Pons (tissue), 1 donor: Measurements from ENCODE around the gene VSTM2B.

Experiments used
- DNase-seq: peaks from one replicate; pipeline ENCODE4 v3.0.0-alpha.2; 2016; ENCODE audit warnings: low spot score

VSTM2B gene

GRCh38 chr19:29568036-29569025, 42.5 kb downstream of the VSTM2B start:
- DNase-seq: no peak

GRCh38 chr19:29569038-29569911, 43.5 kb downstream of the VSTM2B start:
- no peak for DNase-seq

GRCh38 chr19:29571181-29571580, 45.4 kb downstream of the VSTM2B start:
- DNase-seq: no peak

- no peak for DNase-seq
These were observed 47.7 kb downstream of the VSTM2B start for GRCh38 chr19:29573486-29573885.

- no peak for DNase-seq
These were observed 48.7 kb downstream of the VSTM2B start for GRCh38 chr19:29574510-29574909.

DNA sequence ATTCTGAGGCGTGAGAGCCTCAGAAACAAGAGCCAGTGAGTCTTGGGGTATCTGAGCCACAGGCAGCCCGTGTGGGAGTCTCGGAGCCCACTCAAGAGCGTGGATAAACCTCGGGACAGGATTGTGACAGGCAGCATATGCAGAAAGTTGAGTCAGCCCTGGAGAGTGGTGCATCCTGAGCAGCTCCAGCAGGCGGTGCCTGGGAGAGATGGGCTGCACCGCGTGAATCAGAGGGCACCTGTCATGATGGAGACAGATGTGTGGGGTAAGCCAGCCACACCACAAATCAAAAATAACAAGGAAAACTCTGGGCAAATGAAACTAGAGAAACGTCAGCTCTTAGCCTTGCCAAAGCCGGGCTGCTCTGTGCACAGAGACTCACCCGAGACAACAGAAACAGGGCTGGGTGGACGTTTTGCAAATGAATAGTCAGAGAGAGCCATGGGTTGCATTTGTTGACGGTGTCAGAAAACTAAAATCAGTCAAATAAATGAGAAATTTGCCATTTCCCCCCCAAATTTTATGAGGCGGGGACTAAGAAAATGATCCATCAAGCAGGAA, 50.3 kb downstream of the VSTM2B start:
- DNase-seq: no peak

DNA sequence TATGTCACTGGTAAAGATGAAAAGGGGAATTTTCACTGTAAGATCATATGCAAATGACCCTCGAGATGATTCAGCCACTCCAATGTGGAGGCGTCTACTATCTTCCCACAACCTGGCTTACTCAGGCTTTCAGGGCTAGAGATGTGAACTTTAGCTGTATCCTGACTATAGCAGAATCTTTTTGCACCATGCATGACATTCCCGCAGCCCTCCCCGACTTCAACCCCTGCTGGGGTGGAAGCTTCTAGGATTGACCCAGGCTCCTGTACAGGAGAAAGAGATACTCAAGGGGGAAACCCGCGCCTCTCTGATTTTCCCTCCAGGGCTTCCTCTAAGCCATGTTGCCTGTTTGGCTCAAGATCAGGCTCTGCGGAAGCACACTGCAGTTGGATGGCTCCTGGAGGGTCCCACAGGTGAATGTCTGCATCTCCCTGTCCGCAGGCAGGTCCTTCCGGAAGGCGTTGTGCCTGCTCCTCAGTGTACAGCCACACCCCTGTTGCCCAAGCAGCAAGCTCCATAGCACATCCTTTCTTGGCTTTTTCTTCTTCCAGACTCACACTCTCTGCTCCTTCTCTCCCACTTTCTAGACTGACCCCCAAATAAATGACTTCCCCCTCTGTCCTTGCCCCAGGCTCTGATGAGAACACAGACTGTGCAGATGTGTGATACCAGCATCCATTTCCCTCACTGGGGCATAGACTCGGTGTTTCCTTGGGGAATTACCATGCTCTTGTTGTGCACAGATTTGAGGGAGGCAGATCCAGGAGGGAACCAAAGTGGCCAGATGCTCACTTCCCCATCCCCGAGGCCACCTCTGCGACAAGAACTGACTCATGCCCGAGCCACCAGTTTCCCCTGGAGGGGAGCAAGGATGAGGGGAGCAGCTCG, 51.2 kb downstream of the VSTM2B start:
- DNase-seq: no peak

DNA sequence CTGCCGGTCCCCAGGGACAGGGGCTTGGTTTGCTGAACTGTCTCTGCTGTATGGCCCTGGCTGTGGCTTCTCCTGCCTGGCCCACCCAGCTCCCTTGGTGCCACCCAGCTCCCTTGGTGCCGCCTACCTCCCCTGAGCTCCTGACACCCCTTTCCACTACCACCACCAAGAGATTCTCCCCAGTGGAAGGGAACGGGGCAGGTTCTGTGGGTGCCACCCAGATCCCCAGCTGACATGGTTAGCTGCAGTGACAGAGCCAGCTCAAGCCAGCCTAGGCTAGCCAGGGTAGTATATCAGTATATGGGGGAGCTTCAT, 51.8 kb downstream of the VSTM2B start:
- no peak for DNase-seq

DNA sequence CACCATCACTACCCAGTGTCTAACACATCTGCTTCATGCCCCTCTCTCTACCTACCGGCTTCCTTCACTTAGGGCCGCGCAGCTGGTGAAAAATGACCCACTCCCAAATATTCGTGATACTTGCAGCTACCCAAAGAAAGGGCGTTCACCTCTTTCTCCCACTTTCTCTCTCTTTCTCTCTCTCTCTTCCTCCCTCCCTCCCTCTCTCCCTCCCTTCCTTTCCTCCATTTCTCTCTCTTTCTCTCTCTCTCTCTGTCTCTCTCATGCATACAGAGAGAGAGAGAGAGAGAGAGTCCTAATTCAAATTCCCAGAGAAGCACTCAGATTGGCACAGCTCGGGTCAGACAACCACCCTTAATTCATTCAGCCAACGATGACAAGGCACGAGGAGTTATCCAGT, 52.6 kb downstream of the VSTM2B start:
- DNase-seq: no peak

DNA sequence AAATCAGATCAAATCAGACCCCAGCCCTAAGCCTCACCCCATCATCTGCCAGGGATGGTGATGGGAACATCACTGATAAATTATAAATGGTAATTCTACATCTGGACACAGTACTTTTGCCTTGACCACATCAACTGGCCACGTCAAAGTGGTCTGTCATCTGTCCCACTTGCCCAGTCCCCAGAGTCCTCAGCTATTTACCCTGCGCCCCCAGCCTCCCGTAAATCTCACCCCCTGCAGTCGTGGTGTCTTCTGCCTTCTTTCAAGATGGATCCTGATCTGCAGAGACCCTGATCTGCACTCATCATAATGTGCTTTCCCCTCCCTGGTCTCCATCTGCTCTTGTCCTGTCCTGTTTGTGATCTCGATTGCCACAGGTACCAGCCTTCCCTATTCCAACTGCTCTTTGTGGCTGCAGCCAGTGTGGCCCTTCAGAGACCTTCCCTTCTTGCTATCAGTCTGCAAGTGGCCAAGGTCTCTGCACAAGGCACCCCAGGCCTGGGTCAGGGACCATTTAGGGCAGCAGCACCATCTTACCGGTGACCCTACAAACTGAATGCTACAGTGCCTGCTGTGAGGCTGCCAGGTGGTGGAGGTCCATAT, 53.6 kb downstream of the VSTM2B start:
- no peak for DNase-seq

DNA sequence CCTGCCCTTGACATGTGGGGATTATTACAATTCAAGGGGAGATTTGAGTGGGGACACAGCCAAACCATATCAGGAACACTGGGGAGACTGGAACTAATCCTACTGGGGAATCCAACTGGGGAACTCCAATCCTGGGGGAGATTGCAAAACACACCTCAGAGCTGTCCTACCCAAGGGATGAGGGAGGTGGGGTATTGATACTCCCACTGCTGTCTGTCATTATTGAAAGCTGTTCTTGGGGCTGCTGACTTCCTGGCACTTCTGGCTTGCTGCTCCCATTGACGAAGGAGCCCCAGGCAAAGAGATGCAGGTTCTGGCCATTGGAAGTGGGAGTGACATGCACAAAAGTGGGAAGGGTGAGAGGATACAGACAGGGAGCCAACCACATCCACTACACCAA, 55.6 kb downstream of the VSTM2B start:
- no peak for DNase-seq

DNA sequence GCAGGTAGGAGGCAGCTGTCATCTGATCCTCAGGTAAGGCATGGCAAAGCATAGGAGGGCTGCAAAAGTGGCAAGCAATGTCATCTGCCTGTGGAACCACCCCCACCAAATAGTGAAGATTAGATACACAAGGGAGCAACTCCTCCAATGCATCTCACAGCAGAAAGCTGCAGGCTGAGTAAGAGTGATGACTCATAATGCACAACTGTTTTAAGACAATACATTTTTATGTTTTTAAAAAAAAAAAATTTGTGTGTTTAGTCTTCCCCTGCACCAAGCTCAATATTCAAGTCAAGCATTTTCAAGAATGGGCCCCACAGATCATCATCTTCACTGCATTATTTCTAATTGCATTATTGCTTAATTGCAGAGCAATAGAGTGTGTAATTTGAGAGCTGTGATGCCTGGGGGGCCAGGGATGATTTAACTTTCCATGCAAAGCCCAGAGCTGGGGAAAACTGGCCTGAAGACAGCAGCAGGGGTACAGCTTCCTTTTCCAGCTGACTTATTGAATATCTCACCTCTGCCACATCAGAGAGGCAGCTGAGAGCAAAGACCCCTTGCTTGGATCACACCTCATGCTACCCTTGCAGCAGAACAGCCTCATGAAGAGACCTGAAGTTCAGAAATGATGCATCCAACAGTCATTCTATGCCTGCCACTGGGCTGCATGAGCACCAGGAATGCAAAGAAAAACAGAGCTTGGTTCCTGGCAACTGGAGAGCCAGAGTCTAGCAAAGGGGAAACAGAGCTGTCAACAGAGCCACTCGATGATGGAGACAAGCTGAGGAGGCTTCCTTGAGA, 57.6 kb downstream of the VSTM2B start:
- no peak for DNase-seq

DNA sequence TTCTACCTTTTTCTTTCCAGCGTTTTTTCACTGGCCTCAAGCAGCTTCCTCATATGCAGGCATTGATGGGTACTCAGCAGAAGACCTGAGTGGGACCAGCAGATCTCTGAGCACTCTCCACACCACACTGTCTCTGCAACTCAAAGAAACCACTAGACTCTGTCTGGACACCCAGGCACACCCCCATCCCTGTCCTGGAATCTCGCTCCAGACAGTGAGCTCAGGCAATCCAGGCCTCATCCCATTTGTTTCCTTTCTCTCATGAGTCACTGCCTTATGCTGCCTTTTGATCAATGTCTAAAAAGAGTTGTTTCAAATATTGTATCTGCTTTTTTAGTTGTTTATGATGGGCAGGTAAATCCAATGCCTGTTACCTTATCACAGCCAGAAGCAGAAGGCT, 60.6 kb downstream of the VSTM2B start:
- DNase-seq: no peak

DNA sequence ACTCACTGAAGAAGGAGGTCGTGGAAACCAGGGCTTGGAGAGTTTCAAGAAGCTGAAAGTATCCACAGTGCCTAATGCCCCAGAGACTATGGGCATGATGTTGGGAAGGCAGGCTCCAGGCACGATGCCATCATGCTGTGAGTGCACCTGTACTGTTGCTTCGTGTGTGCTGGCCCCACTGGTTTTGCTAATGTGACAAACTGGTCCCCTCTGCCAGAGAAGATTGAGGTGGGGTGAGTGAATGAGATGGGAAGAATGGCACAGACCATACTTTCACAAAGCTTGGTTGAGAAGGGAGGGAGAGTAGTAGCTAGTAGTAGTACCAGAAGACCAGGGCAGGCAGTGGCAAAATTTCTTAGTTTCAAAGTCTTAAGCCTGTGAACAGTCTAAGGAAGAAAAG, 61.3 kb downstream of the VSTM2B start:
- DNase-seq: no peak

DNA sequence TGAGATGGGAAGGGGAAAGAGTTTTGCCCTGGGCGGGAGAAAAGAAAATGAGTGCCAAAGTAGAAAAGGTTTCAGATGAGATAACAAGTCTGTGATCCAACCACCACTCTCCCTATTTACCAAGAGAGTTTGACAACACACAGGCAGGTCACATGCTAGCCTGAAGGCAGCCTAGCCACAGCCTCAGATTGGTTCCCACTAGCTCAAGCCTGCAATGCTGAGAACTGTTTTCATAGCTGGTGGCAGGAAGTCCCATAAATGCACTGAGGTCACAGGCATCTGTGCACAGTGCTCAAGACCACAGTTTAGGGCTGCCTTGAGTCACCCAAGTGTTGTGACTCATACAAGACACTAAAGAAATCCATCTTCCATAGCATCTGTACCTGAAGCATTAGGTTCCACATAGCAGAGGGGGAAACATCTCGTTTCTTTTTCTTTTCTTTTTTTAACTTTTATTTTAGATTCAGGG, 61.8 kb downstream of the VSTM2B start:
- DNase-seq: no peak

DNA sequence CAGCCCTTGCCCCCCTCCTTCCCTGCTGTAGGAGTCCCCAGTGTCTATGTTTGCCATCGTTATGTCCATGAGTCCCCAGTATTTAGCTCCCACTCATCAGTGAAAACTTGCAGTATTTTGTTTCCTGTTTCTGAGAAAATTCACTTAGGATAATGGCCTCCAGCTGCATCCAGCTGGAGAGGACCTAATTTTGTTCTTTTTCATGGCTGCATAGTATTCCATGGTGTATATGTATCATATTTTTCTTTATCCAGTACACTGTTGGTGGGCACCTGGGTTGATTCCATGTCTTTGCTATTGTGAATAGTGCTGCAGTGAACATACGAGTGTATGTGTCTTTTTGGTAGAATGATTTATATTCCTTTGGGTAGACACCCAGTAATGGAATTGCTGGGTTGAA, 62.3 kb downstream of the VSTM2B start:
- no peak for DNase-seq

GRCh38 chr19:29590278-29590677, 64.5 kb downstream of the VSTM2B start:
- no peak for DNase-seq

DNA sequence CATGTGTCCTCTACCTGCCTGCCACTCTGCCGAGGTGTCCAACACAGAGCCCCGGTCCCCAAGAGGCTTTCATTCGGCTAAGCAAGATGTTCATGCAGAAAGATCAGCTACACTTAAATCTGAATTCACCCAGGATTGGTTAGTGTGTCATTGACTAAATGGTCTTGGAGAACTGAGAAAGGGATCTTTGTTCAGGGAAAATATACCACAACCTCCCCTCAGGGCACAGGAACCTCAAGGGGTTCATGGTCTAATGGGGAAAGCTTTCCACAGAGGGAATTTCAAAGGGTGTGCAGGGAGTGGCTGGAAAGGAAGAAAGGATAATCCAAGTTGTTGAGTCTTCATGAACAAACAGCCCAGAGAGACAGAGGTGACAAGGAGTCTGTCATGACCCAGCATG, 65.9 kb downstream of the VSTM2B start:
- DNase-seq: no peak

GRCh38 chr19:29593869-29594268, 68.1 kb downstream of the VSTM2B start:
- DNase-seq: no peak

DNA sequence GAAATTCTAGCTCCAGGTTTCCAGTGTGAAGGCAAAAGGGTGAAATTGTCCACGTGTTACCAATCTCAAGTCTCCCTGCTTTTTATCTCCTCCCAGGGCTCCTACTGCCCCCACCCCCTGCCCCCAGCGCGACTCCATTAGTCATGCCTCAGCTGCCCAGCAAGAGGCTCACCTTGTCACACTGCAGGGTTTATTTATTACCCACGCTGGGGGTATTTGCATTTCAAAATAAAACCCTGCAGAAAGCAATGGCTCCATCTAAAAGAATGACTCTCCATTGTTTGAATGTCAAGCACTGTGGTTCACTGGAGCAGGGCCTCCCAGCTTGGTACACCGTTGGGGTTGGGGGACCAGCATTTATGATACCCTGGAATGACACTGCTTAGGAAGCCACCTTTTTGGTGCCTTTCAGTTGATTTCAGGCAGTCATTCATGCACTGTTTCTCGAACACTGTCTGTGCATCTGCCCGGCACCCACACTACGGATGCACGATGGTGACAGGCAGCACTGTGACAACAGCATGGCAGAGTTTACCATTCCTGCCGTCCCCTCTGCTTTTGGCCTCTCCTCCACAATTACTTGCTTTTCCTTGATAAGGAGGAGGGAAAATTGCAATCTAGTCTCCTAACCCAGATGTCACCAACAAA, 70.4 kb downstream of the VSTM2B start:
- DNase-seq: no peak
